ENCODE data around the gene NRXN3. TPM values are rescaled to one million over a fixed set of nuclear protein-coding genes. Genes with fewer than 3 reads are reported as not detected.
A peak's percentile ranks its signal among the peaks of the same experiment; 100 is the strongest.

Gene NRXN3
- total RNA-seq, 2 experiments from 2014 or later, result not detected

GRCh38 chr14:79805636-79806035 is 1635.5 kb downstream of the NRXN3 start:
- intact Hi-C loops (cut with micrococcal nuclease; ENCODE audit: unreplicated experiment), result no loop called here
- H4K20me1 ChIP-seq (ENCODE audit: insufficient read depth, low read length), result no peaks in the 10 kb centered on the region
- ChIA-PET POLR2A (interaction anchor here (0.7 to 1.2 kb wide), 4 partner anchors 8 to 485 kb away, joined by 3 to 4 read pairs (median 3); no protein-coding TSS in a partner anchor), CTCF (ENCODE audit: unreplicated experiment) (interaction anchor here (1.1 kb wide), 1 partner anchor 9 kb away, joined by 3 read pairs; no protein-coding TSS in a partner anchor)
- no peaks in the 10 kb centered on the region for H3K36me3 ChIP-seq (ENCODE audit: insufficient read depth, low read length)
- no TSS peak for BruUV-seq (replicated peaks)
- no peak overlapping the region for H3K4me3 ChIP-seq (ENCODE audit: low read depth, low read length, poor library complexity, severe bottlenecking)
- no peak for DNase-seq (ENCODE audit: low spot score)
- no peaks in the 10 kb centered on the region for H3K79me2 ChIP-seq (ENCODE audit: insufficient read depth, low read depth, low read length)
- no peak overlapping the region for H3K27ac ChIP-seq (ENCODE audit: low read depth, low read length, poor library complexity, severe bottlenecking)
- H2AFZ ChIP-seq (ENCODE audit: low read length), result no peak overlapping the region
- no peaks in the 10 kb centered on the region for H3K4me1 ChIP-seq (ENCODE audit: insufficient read depth, low read length, poor library complexity, severe bottlenecking)
- no peak overlapping the region for H3K4me2 ChIP-seq (ENCODE audit: low read length)
- no peaks in the 10 kb centered on the region for H3K9me2 ChIP-seq (ENCODE audit: insufficient read depth, low read length)
- TF ChIP-seq EZH2phosphoT487 (IDR thresholded peaks at IDR 0.05; ENCODE audit: borderline replicate concordance, low read depth, low read length) (no peak), CTCF (conservative IDR thresholded peaks at IDR 0.05; ENCODE audit: low read length) (no peak)
- H3K9me3 ChIP-seq (ENCODE audit: low read length), result no peaks in the 10 kb centered on the region

GRCh38 chr14:79809849-79810612 is 1639.9 kb downstream of the NRXN3 start:
- peak; percentile 9 for DNase-seq (ENCODE audit: low spot score)
- no TSS peak for BruUV-seq (replicated peaks)
- CTCF ChIA-PET (ENCODE audit: unreplicated experiment), result no interaction called here
- no peaks in the 10 kb centered on the region for H3K4me1 ChIP-seq (ENCODE audit: insufficient read depth, low read length, poor library complexity, severe bottlenecking)
- no peaks in the 10 kb centered on the region for H3K9me2 ChIP-seq (ENCODE audit: insufficient read depth, low read length)
- no peak overlapping the region for H3K4me3 ChIP-seq (ENCODE audit: low read depth, low read length, poor library complexity, severe bottlenecking)
- intact Hi-C loops (cut with micrococcal nuclease; ENCODE audit: unreplicated experiment), result no loop called here
- POLR2A ChIA-PET, result interaction anchor here (0.6 to 0.8 kb wide), 2 partner anchors 35 to 1742 kb away, joined by 4 to 6 read pairs; no protein-coding TSS in a partner anchor
- TF ChIP-seq CTCF (conservative IDR thresholded peaks at IDR 0.05; ENCODE audit: low read length) (peak; percentile 48; the same call in 1 of the 2 replicates), EZH2phosphoT487 (IDR thresholded peaks at IDR 0.05; ENCODE audit: borderline replicate concordance, low read depth, low read length) (no peak)
- no peaks in the 10 kb centered on the region for H3K9me3 ChIP-seq (ENCODE audit: low read length)
- H3K36me3 ChIP-seq (ENCODE audit: insufficient read depth, low read length), result no peaks in the 10 kb centered on the region
- no peak overlapping the region for H3K4me2 ChIP-seq (ENCODE audit: low read length)
- H4K20me1 ChIP-seq (ENCODE audit: insufficient read depth, low read length), result no peaks in the 10 kb centered on the region
- H3K79me2 ChIP-seq (ENCODE audit: insufficient read depth, low read depth, low read length), result no peaks in the 10 kb centered on the region
- H2AFZ ChIP-seq (ENCODE audit: low read length), result no peak overlapping the region
- H3K27ac ChIP-seq (ENCODE audit: low read depth, low read length, poor library complexity, severe bottlenecking), result no peak overlapping the region
